Loucy (cell line): ENCODE measurements around the gene PLCG2.

Source experiments
- H2AFZ ChIP-seq: fragments of 200-600 bp; sonication (generic); 2 replicates; pipeline ENCODE4 v1.6.0; 2016; ENCODE audit warnings: antibody characterized with exemption, mild to moderate bottlenecking, low read length, moderate library complexity
- H3F3A ChIP-seq: fragments of 200-600 bp; 2 replicates; pipeline ENCODE4 v1.6.0; 2016; ENCODE audit warnings: antibody characterized with exemption, low read depth, mild to moderate bottlenecking
- H3K27me3 ChIP-seq: fragments of 200-600 bp; sonication (generic); 2 replicates; pipeline ENCODE4 v1.6.1; 2014; ENCODE audit warnings: low read length, mild to moderate bottlenecking; ENCODE audit not compliant: insufficient read depth, poor library complexity, severe bottlenecking
- H3K36me3 ChIP-seq: fragments of 200-600 bp; sonication (generic); 2 replicates; pipeline ENCODE4 v1.6.1; 2016; ENCODE audit warnings: low read length; ENCODE audit not compliant: insufficient read depth
- H3K4me1 ChIP-seq: fragments of 200-600 bp; sonication (generic); 2 replicates; pipeline ENCODE4 v1.5.1; 2014; ENCODE audit warnings: low read length, mild to moderate bottlenecking; ENCODE audit not compliant: insufficient read depth, poor library complexity, severe bottlenecking
- H3K4me2 ChIP-seq: fragments of 200-600 bp; sonication (generic); 2 replicates; pipeline ENCODE4 v1.6.0; 2014; ENCODE audit warnings: antibody characterized with exemption, low read length, low read depth, mild to moderate bottlenecking; ENCODE audit not compliant: poor library complexity, severe bottlenecking
- H3K4me3 ChIP-seq: fragments of 200-600 bp; sonication (generic); 2 replicates; pipeline ENCODE4 v1.5.1; 2014; ENCODE audit warnings: low read length, mild to moderate bottlenecking, mixed read lengths; ENCODE audit not compliant: poor library complexity, severe bottlenecking
- H3K79me2 ChIP-seq: fragments of 200-600 bp; sonication (generic); 2 replicates; pipeline ENCODE4 v1.6.1; 2014; ENCODE audit warnings: low read length; ENCODE audit not compliant: insufficient read depth
- H3K9ac ChIP-seq: fragments of 200-600 bp; sonication (generic); 2 replicates; pipeline ENCODE4 v1.6.0; 2014; ENCODE audit warnings: mild to moderate bottlenecking, low read depth, low read length, moderate library complexity; ENCODE audit not compliant: poor library complexity, severe bottlenecking
- H3K9me2 ChIP-seq: fragments of 200-600 bp; sonication (generic); replicated peaks from 2 replicates; pipeline ENCODE4 v1.6.1; 2016; ENCODE audit warnings: low read depth, low read length, mixed read lengths
- H3K9me3 ChIP-seq: fragments of 200-600 bp; sonication (generic); 2 replicates; pipeline ENCODE4 v1.6.1; 2014; ENCODE audit warnings: mild to moderate bottlenecking, antibody characterized with exemption, low read length, low read depth; ENCODE audit not compliant: insufficient read depth
- H4K20me1 ChIP-seq: fragments of 200-600 bp; sonication (generic); 2 replicates; pipeline ENCODE4 v1.6.0; 2014; ENCODE audit warnings: antibody characterized with exemption, low read length, mild to moderate bottlenecking; ENCODE audit not compliant: insufficient read depth, poor library complexity, severe bottlenecking
- CTCF ChIP-seq: fragments of 200-600 bp; sonication (generic); conservative IDR thresholded peaks from 2 replicates; pipeline ENCODE4 v1.5.1; 2014; ENCODE audit warnings: mild to moderate bottlenecking, antibody characterized with exemption, low read length
- EZH2phosphoT487 ChIP-seq: fragments of 200-600 bp; IDR thresholded peaks from 2 replicates; pipeline ENCODE4 v1.6.1; 2018; ENCODE audit warnings: antibody characterized with exemption, mild to moderate bottlenecking, moderate library complexity, borderline replicate concordance

The PLCG2 gene

GRCh38 chr16:81987706-81988105, 208.6 kb downstream of the PLCG2 start:
- Histone ChIP-seq H3K4me2 (no peak overlapping the region), H3K9ac (no peak overlapping the region), H3K9me2 (no peaks in the 10 kb centered on the region), H3K4me1 (no peaks in the 10 kb centered on the region), H3K79me2 (no peaks in the 10 kb centered on the region), H3K36me3 (no peaks in the 10 kb centered on the region), H3K27me3 (no peaks in the 10 kb centered on the region), H3K4me3 (no peak overlapping the region), H3K9me3 (no peaks in the 10 kb centered on the region), H2AFZ (no peak overlapping the region), H4K20me1 (no peaks in the 10 kb centered on the region), H3F3A (no peaks in the 10 kb centered on the region)
- TF ChIP-seq CTCF (no peak), EZH2phosphoT487 (no peak)

- H3K79me2 ChIP-seq = no peaks in the 10 kb centered on the region
- H2AFZ ChIP-seq = no peak overlapping the region
- no peaks in the 10 kb centered on the region for H3K4me1 ChIP-seq
- no peak overlapping the region for H3K9ac ChIP-seq
- H3F3A ChIP-seq = no peaks in the 10 kb centered on the region
- TF ChIP-seq CTCF = no peak
- TF ChIP-seq EZH2phosphoT487 = no peak
- no peak overlapping the region for H3K4me3 ChIP-seq
- no peaks in the 10 kb centered on the region for H4K20me1 ChIP-seq
- H3K36me3 ChIP-seq = no peaks in the 10 kb centered on the region
- H3K9me2 ChIP-seq = no peaks in the 10 kb centered on the region
- no peaks in the 10 kb centered on the region for H3K9me3 ChIP-seq
- no peaks in the 10 kb centered on the region for H3K27me3 ChIP-seq
- no peak overlapping the region for H3K4me2 ChIP-seq
Measured at GRCh38 chr16:81992859-81993258, 213.8 kb downstream of the PLCG2 start.

- Histone ChIP-seq H3K4me1 (no peaks in the 10 kb centered on the region), H3K9me2 (no peaks in the 10 kb centered on the region), H3F3A (no peaks in the 10 kb centered on the region), H3K79me2 (no peaks in the 10 kb centered on the region), H3K9me3 (no peaks in the 10 kb centered on the region), H3K4me3 (no peak overlapping the region), H3K36me3 (no peaks in the 10 kb centered on the region), H3K9ac (no peak overlapping the region), H2AFZ (no peak overlapping the region), H3K27me3 (no peaks in the 10 kb centered on the region), H3K4me2 (no peak overlapping the region), H4K20me1 (no peaks in the 10 kb centered on the region)
- TF ChIP-seq CTCF = peak; percentile 51
- no peak for TF ChIP-seq EZH2phosphoT487
Measured at GRCh38 chr16:81994485-81994884, 215.4 kb downstream of the PLCG2 start.
